Hepatocyte (in vitro differentiated cells): Measurements from ENCODE around the gene TVP23A. TPM values are rescaled to one million over a fixed set of nuclear protein-coding genes. Genes with fewer than 3 reads are reported as not detected.

Source experiments
- DNase-seq: peaks from one replicate; pipeline ENCODE4 v3.0.0-alpha.2; 2016; ENCODE audit warnings: low spot score
- H2AFZ ChIP-seq: fragments of 200-600 bp; sonication (generic); 2 replicates; pipeline ENCODE4 v1.6.0; 2016; ENCODE audit warnings: antibody characterized with exemption, mild to moderate bottlenecking
- H3K27ac ChIP-seq: fragments of 200-600 bp; sonication (generic); 2 replicates; pipeline ENCODE4 v1.5.1; 2016; ENCODE audit warnings: mild to moderate bottlenecking
- H3K27me3 ChIP-seq: fragments of 200-600 bp; sonication (generic); 2 replicates; pipeline ENCODE4 v1.6.1; 2016
- H3K36me3 ChIP-seq: fragments of 200-600 bp; sonication (generic); replicated peaks from 2 replicates; pipeline ENCODE4 v1.5.1; 2016; ENCODE audit warnings: low read depth; ENCODE audit not compliant: insufficient read depth
- H3K4me1 ChIP-seq: fragments of 200-600 bp; sonication (generic); 2 replicates; pipeline ENCODE4 v1.5.1; 2016; ENCODE audit warnings: mild to moderate bottlenecking, moderate library complexity; ENCODE audit not compliant: insufficient read depth
- H3K4me2 ChIP-seq: fragments of 200-600 bp; sonication (generic); 2 replicates; pipeline ENCODE4 v1.6.0; 2016
- H3K4me3 ChIP-seq: fragments of 200-600 bp; sonication (generic); 2 replicates; pipeline ENCODE4 v1.5.1; 2016; ENCODE audit warnings: mild to moderate bottlenecking
- H3K79me2 ChIP-seq: fragments of 200-600 bp; sonication (generic); 2 replicates; pipeline ENCODE4 v1.6.0; 2017; ENCODE audit warnings: mild to moderate bottlenecking
- H3K9me2 ChIP-seq: fragments of 200-600 bp; sonication (generic); replicated peaks from 2 replicates; pipeline ENCODE4 v1.6.0; 2017; ENCODE audit warnings: mild to moderate bottlenecking; ENCODE audit not compliant: insufficient read depth
- H3K9me3 ChIP-seq: fragments of 200-600 bp; sonication (generic); 2 replicates; pipeline ENCODE4 v1.5.1; 2016; ENCODE audit warnings: low read depth, mild to moderate bottlenecking
- H4K20me1 ChIP-seq: fragments of 200-600 bp; sonication (generic); 2 replicates; pipeline ENCODE4 v1.6.0; 2016; ENCODE audit warnings: mild to moderate bottlenecking; ENCODE audit not compliant: insufficient read depth, poor library complexity, severe bottlenecking
- CTCF ChIP-seq: fragments of 200-600 bp; sonication (generic); IDR thresholded peaks from 2 replicates; pipeline ENCODE4 v1.5.1; 2016; ENCODE audit warnings: antibody characterized with exemption, mild to moderate bottlenecking; ENCODE audit not compliant: poor library complexity
- EZH2 ChIP-seq: fragments of 200-600 bp; sonication (generic); IDR thresholded peaks from 2 replicates; pipeline ENCODE4 v1.6.1; 2016; ENCODE audit warnings: antibody characterized with exemption, mild to moderate bottlenecking, borderline replicate concordance
- EZH2phosphoT487 ChIP-seq: fragments of 200-600 bp; sonication (generic); IDR thresholded peaks from one replicate; pipeline ENCODE4 v1.6.1; 2018; ENCODE audit warnings: antibody characterized with exemption, mild to moderate bottlenecking, low read depth, moderate library complexity; ENCODE audit not compliant: unreplicated experiment, severe bottlenecking
- WGBS: methylation state at CpG from one replicate; pipeline ENCODE4 v1.1.6; 2016; ENCODE audit warnings: low lambda C conversion rate; ENCODE audit errors: missing lambda C conversion rate; 5-methylcytosine and 5-hydroxymethylcytosine counted together
- polyA plus RNA-seq: library from polyadenylated mRNA; unstranded; fragments of >200 nt; fragmentation: Nextera tagmentation; extraction: Ambion mirVana; gene quantifications from 2 replicates; pipeline ENCODE4 v1.2.1, GENCODE V29; 2016
- total RNA-seq: library from RNA; depleted of rRNA; stranded (reverse); fragments of >200 nt; gene quantifications from 2 replicates; pipeline ENCODE4 v1.2.3, GENCODE V29; 2014

Gene TVP23A
- total and polyA plus RNA-seq, 2 experiments from 2014 or later, result 0.67 to 1.1 TPM

GRCh38 chr16:10840703-10841102, 22.1 kb upstream of the TVP23A start:
- Histone ChIP-seq H3K9me2 (no peaks in the 10 kb centered on the region), H3K79me2 (no peaks in the 10 kb centered on the region), H3K4me3 (no peak overlapping the region), H2AFZ (no peak overlapping the region), H3K36me3 (no peaks in the 10 kb centered on the region), H3K4me2 (no peak overlapping the region), H3K4me1 (no peaks in the 10 kb centered on the region), H4K20me1 (no peaks in the 10 kb centered on the region), H3K27ac (no peak overlapping the region), H3K9me3 (no peaks in the 10 kb centered on the region), H3K27me3 (peaks cover 3% of the 10 kb centered on the region)
- no peak for TF ChIP-seq EZH2phosphoT487
- TF ChIP-seq EZH2, result no peak
- no peak for TF ChIP-seq CTCF
- 85% methylated on average over 16 of the region's 16 CpGs for WGBS
- DNase-seq, result no peak

- no peaks in the 10 kb centered on the region for H3K36me3 ChIP-seq
- no peaks in the 10 kb centered on the region for H3K9me2 ChIP-seq
- H3K9me3 ChIP-seq, result no peaks in the 10 kb centered on the region
- no peaks in the 10 kb centered on the region for H3K4me1 ChIP-seq
- no peaks in the 10 kb centered on the region for H3K79me2 ChIP-seq
- 65% methylated on average over 6 of the region's 6 CpGs for WGBS
- no peak overlapping the region for H3K27ac ChIP-seq
- peaks cover 3% of the 10 kb centered on the region for H3K27me3 ChIP-seq
- no peak overlapping the region for H2AFZ ChIP-seq
- no peaks in the 10 kb centered on the region for H4K20me1 ChIP-seq
- H3K4me2 ChIP-seq, result no peak overlapping the region
- TF ChIP-seq CTCF, result no peak
- no peak for TF ChIP-seq EZH2
- TF ChIP-seq EZH2phosphoT487, result no peak
- no peak for DNase-seq
- H3K4me3 ChIP-seq, result no peak overlapping the region
Measured at GRCh38 chr16:10839279-10839666, 20.7 kb upstream of the TVP23A start.

GRCh38 chr16:10838621-10839278, 20.2 kb upstream of the TVP23A start:
- DNase-seq, result no peak
- Histone ChIP-seq H4K20me1 (no peaks in the 10 kb centered on the region), H3K36me3 (no peaks in the 10 kb centered on the region)

More at GRCh38 chr16:10838621-10839278, 20.2 kb upstream of the TVP23A start:
- Histone ChIP-seq H3K27me3 (peaks cover 3% of the 10 kb centered on the region), H3K79me2 (no peaks in the 10 kb centered on the region), H3K4me3 (no peak overlapping the region), H3K9me3 (no peaks in the 10 kb centered on the region), H3K4me1 (no peaks in the 10 kb centered on the region), H2AFZ (no peak overlapping the region), H3K9me2 (no peaks in the 10 kb centered on the region), H3K4me2 (no peak overlapping the region), H3K27ac (no peak overlapping the region)
- 83% methylated on average over 10 of the region's 10 CpGs for WGBS
- TF ChIP-seq EZH2phosphoT487 (no peak), CTCF (no peak), EZH2 (no peak)
